ENCODE measurements around the gene DPPA3.
"Not testable (repeated sequence)": the region's sequence is repeated elsewhere in the genome, so short reads cannot be mapped to it uniquely, and the experiment has no call there.

DPPA3 gene

GRCh38 chr12:7729746-7730145 lies 18.5 kb downstream of the DPPA3 start:
- Histone ChIP-seq H3K79me2 (ENCODE audit: control insufficient read depth, insufficient read depth, low read length, poor library complexity) (no peaks in the 10 kb centered on the region), H3K4me1 (ENCODE audit: control insufficient read depth in 1 of 2, insufficient read depth in 2 of 2, low read length in 2 of 2) (no peaks in the 10 kb centered on the region), H4K12ac (ENCODE audit: low read depth, low read length) (no peak overlapping the region), H2BK12ac (ENCODE audit: low read length) (no peak overlapping the region), H2BK120ac (ENCODE audit: insufficient read depth, low read length, poor library complexity) (no peak overlapping the region), H4K8ac (ENCODE audit: low read depth, low read length) (no peak overlapping the region), H3K27me3 (ENCODE audit: insufficient read depth, low read length) (no peaks in the 10 kb centered on the region), H3K4me2 (ENCODE audit: low read length) (no peak overlapping the region), H4K91ac (ENCODE audit: low read depth, low read length) (no peak overlapping the region), H3K18ac (ENCODE audit: low read length) (no peak overlapping the region), H3K79me1 (ENCODE audit: low read length) (no peaks in the 10 kb centered on the region), H3K23ac (ENCODE audit: low read length) (no peak overlapping the region), H3K14ac (ENCODE audit: low read length) (no peak overlapping the region), H3K9ac (ENCODE audit: low read length) (no peak overlapping the region), H2AFZ (ENCODE audit: insufficient read depth, low read length, poor library complexity) (no peak overlapping the region), H3K36me3 (ENCODE audit: control insufficient read depth in 1 of 2, insufficient read depth in 2 of 2, low read length in 2 of 2) (no peaks in the 10 kb centered on the region), H2BK5ac (ENCODE audit: low read depth, low read length, poor library complexity) (no peak overlapping the region), H3K9me3 (ENCODE audit: insufficient read depth, low read depth, low read length) (no peaks in the 10 kb centered on the region), H3K27ac (ENCODE audit: low read depth, low read length) (no peak overlapping the region), H3K4me3 (ENCODE audit: low read depth, low read length) (no peak overlapping the region), H2AK5ac (ENCODE audit: low read length) (no peak overlapping the region), H3K4ac (ENCODE audit: low read depth, low read length) (no peak overlapping the region)
- no peak for DNase-seq
- no CpG with 5 or more reads among the region's 4 CpGs for WGBS (ENCODE audit: extremely low coverage, insufficient coverage, insufficient read length)

DNA sequence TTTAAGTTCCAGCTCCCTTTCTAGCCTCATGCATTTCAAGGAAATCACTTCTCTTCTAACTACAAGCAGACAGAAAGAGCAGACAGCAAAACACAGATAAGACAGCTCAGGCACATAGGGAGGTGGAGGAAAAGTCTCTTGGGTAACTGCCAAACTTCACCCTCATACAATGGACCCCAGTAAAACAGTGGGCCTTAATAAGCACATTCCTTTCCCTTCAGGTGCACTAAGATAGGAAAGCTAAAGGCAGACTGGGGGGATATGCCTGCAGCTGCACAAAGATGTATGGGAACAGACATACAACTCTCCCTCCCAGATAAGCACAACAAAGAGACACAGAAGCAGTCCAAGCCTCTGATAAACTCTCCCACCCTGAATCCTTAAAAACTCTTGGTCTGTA lies 19.8 kb downstream of the DPPA3 start:
- H3K27ac ChIP-seq (ENCODE audit: low read depth, low read length); H2BK5ac ChIP-seq (ENCODE audit: low read depth, low read length, poor library complexity); H3K79me1 ChIP-seq (ENCODE audit: low read length); H2BK12ac ChIP-seq (ENCODE audit: low read length); H3K9ac ChIP-seq (ENCODE audit: low read length); H3K79me2 ChIP-seq (ENCODE audit: control insufficient read depth, insufficient read depth, low read length, poor library complexity); H3K9me3 ChIP-seq (ENCODE audit: insufficient read depth, low read depth, low read length); H4K8ac ChIP-seq (ENCODE audit: low read depth, low read length); H3K4ac ChIP-seq (ENCODE audit: low read depth, low read length); H3K18ac ChIP-seq (ENCODE audit: low read length); H4K12ac ChIP-seq (ENCODE audit: low read depth, low read length); H3K4me1 ChIP-seq (ENCODE audit: control insufficient read depth in 1 of 2, insufficient read depth in 2 of 2, low read length in 2 of 2); DNase-seq; H3K36me3 ChIP-seq (ENCODE audit: control insufficient read depth in 1 of 2, insufficient read depth in 2 of 2, low read length in 2 of 2); H3K27me3 ChIP-seq (ENCODE audit: insufficient read depth, low read length); H2AK5ac ChIP-seq (ENCODE audit: low read length); H2BK120ac ChIP-seq (ENCODE audit: insufficient read depth, low read length, poor library complexity); H3K23ac ChIP-seq (ENCODE audit: low read length); H3K4me2 ChIP-seq (ENCODE audit: low read length); H4K91ac ChIP-seq (ENCODE audit: low read depth, low read length); H3K14ac ChIP-seq (ENCODE audit: low read length); H3K4me3 ChIP-seq (ENCODE audit: low read depth, low read length); H2AFZ ChIP-seq (ENCODE audit: insufficient read depth, low read length, poor library complexity): not testable (repeated sequence)

GRCh38 chr12:7731486-7731885 lies 20.3 kb downstream of the DPPA3 start:
- H3K27me3 ChIP-seq (ENCODE audit: insufficient read depth, low read length) = no peaks in the 10 kb centered on the region
- H3K4ac ChIP-seq (ENCODE audit: low read depth, low read length) = no peak overlapping the region
- H2BK120ac ChIP-seq (ENCODE audit: insufficient read depth, low read length, poor library complexity) = no peak overlapping the region
- no peaks in the 10 kb centered on the region for H3K79me1 ChIP-seq (ENCODE audit: low read length)
- no peak overlapping the region for H3K18ac ChIP-seq (ENCODE audit: low read length)
- no peak overlapping the region for H3K27ac ChIP-seq (ENCODE audit: low read depth, low read length)
- no peak overlapping the region for H4K91ac ChIP-seq (ENCODE audit: low read depth, low read length)
- no peak overlapping the region for H2BK12ac ChIP-seq (ENCODE audit: low read length)
- WGBS (ENCODE audit: extremely low coverage, insufficient coverage, insufficient read length) = no CpG with 5 or more reads among the region's 5 CpGs
- H2BK5ac ChIP-seq (ENCODE audit: low read depth, low read length, poor library complexity) = no peak overlapping the region
- no peak overlapping the region for H3K9ac ChIP-seq (ENCODE audit: low read length)
- H2AK5ac ChIP-seq (ENCODE audit: low read length) = no peak overlapping the region
- no peaks in the 10 kb centered on the region for H3K4me1 ChIP-seq (ENCODE audit: control insufficient read depth in 1 of 2, insufficient read depth in 2 of 2, low read length in 2 of 2)
- no peak overlapping the region for H4K8ac ChIP-seq (ENCODE audit: low read depth, low read length)
- H2AFZ ChIP-seq (ENCODE audit: insufficient read depth, low read length, poor library complexity) = no peak overlapping the region
- H3K36me3 ChIP-seq (ENCODE audit: control insufficient read depth in 1 of 2, insufficient read depth in 2 of 2, low read length in 2 of 2) = no peaks in the 10 kb centered on the region
- no peak overlapping the region for H3K14ac ChIP-seq (ENCODE audit: low read length)
- no peaks in the 10 kb centered on the region for H3K79me2 ChIP-seq (ENCODE audit: control insufficient read depth, insufficient read depth, low read length, poor library complexity)
- no peak for DNase-seq
- no peak overlapping the region for H4K12ac ChIP-seq (ENCODE audit: low read depth, low read length)
- H3K23ac ChIP-seq (ENCODE audit: low read length) = no peak overlapping the region
- H3K9me3 ChIP-seq (ENCODE audit: insufficient read depth, low read depth, low read length) = no peaks in the 10 kb centered on the region
- H3K4me2 ChIP-seq (ENCODE audit: low read length) = no peak overlapping the region
- H3K4me3 ChIP-seq (ENCODE audit: low read depth, low read length) = no peak overlapping the region

DNA sequence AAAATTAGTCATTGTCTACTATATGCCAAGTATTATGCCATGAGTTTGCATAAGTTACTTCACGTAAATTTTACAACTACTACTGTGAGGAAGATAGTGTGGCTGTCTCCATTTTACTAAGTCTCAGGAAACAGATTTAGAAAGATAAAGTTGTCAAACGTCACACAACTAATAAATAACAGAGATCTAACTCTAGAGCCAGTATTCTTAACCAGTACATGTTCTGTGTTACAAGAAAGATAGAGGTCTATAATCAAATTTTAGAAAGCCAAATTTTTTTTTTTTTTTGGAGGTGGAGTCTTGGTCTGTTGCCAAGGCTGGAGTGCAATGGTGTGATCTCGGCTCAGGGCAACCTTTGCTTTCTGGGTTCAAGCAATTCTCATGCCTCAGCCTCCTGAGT lies 21.8 kb downstream of the DPPA3 start:
- no peak overlapping the region for H4K91ac ChIP-seq (ENCODE audit: low read depth, low read length)

More for the DNA sequence above, 21.8 kb downstream of the DPPA3 start:
- Histone ChIP-seq H2BK12ac (ENCODE audit: low read length) (no peak overlapping the region), H3K79me2 (ENCODE audit: control insufficient read depth, insufficient read depth, low read length, poor library complexity) (no peaks in the 10 kb centered on the region), H2AFZ (ENCODE audit: insufficient read depth, low read length, poor library complexity) (no peak overlapping the region), H3K4ac (ENCODE audit: low read depth, low read length) (no peak overlapping the region), H3K4me3 (ENCODE audit: low read depth, low read length) (no peak overlapping the region), H3K23ac (ENCODE audit: low read length) (no peak overlapping the region), H3K79me1 (ENCODE audit: low read length) (no peaks in the 10 kb centered on the region), H2AK5ac (ENCODE audit: low read length) (no peak overlapping the region), H4K8ac (ENCODE audit: low read depth, low read length) (no peak overlapping the region), H3K14ac (ENCODE audit: low read length) (no peak overlapping the region), H3K36me3 (ENCODE audit: control insufficient read depth in 1 of 2, insufficient read depth in 2 of 2, low read length in 2 of 2) (no peaks in the 10 kb centered on the region), H2BK120ac (ENCODE audit: insufficient read depth, low read length, poor library complexity) (no peak overlapping the region), H3K9me3 (ENCODE audit: insufficient read depth, low read depth, low read length) (no peaks in the 10 kb centered on the region), H3K27me3 (ENCODE audit: insufficient read depth, low read length) (no peaks in the 10 kb centered on the region), H3K4me1 (ENCODE audit: control insufficient read depth in 1 of 2, insufficient read depth in 2 of 2, low read length in 2 of 2) (no peaks in the 10 kb centered on the region), H3K4me2 (ENCODE audit: low read length) (no peak overlapping the region), H3K9ac (ENCODE audit: low read length) (no peak overlapping the region), H2BK5ac (ENCODE audit: low read depth, low read length, poor library complexity) (no peak overlapping the region), H3K18ac (ENCODE audit: low read length) (no peak overlapping the region), H3K27ac (ENCODE audit: low read depth, low read length) (no peak overlapping the region), H4K12ac (ENCODE audit: low read depth, low read length) (no peak overlapping the region)
- WGBS (ENCODE audit: extremely low coverage, insufficient coverage, insufficient read length) = no CpG with 5 or more reads among the region's 3 CpGs
- no peak for DNase-seq
